ENCODE results near the gene PLK1. TPM values are rescaled to one million over a fixed set of nuclear protein-coding genes. Genes with fewer than 3 reads are reported as not detected.

PLK1 gene
- total and polyA plus RNA-seq, 2 of the 4 experiments (the other 2 are of a cell fraction), result 19.4 to 59.0 TPM

DNA sequence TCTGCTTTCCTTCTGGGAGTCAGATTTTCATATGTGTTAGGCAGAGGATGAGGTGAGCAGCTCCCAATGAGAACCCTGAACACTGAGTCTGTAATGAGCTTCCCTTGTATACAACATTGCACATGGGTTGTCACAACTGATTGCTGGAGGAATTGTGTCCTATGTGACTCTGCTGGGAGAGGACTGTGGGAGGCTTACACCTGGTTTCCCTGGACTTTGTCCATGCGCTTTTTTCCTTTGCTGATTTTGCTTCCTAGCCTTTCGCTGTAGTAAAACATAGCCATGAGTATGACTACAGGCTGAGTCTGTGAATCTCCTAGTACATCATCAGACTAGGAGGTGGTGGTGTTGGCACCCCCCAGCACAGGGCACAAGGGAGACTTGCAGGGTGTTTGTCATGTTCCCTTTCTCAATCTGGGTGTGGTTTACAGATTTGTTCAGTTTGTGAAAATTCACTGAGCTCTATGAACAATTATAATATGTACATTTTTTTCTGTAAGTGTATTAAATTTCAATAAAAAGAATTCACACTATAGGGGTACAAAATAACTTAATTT lies 1.7 kb upstream of the PLK1 start:
- H2AFZ ChIP-seq (replicated peaks; ENCODE audit: low read length, poor library complexity), result no peak overlapping the region
- no peak for TF ChIP-seq BHLHE40 (IDR thresholded peaks at IDR 0.05; ENCODE audit: low read depth, low read length)
- TF ChIP-seq NFE2L2 (IDR thresholded peaks at IDR 0.05; ENCODE audit: low read depth, low read length), result no peak
- TF ChIP-seq POLR2A (IDR thresholded peaks at IDR 0.05; ENCODE audit: low read depth, low read length), result no peak
- TF ChIP-seq FOS (IDR thresholded peaks at IDR 0.05; ENCODE audit: low read depth, low read length), result no peak
- TF ChIP-seq RAD21 (IDR thresholded peaks at IDR 0.05; ENCODE audit: low read length), result no peak
- TF ChIP-seq, protein P1, sequence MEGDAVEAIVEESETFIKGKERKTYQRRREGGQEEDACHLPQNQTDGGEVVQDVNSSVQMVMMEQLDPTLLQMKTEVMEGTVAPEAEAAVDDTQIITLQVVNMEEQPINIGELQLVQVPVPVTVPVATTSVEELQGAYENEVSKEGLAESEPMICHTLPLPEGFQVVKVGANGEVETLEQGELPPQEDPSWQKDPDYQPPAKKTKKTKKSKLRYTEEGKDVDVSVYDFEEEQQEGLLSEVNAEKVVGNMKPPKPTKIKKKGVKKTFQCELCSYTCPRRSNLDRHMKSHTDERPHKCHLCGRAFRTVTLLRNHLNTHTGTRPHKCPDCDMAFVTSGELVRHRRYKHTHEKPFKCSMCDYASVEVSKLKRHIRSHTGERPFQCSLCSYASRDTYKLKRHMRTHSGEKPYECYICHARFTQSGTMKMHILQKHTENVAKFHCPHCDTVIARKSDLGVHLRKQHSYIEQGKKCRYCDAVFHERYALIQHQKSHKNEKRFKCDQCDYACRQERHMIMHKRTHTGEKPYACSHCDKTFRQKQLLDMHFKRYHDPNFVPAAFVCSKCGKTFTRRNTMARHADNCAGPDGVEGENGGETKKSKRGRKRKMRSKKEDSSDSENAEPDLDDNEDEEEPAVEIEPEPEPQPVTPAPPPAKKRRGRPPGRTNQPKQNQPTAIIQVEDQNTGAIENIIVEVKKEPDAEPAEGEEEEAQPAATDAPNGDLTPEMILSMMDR (conservative IDR thresholded peaks at IDR 0.05; ENCODE audit: low read depth, low read length), result no peak
- TF ChIP-seq, protein P2, sequence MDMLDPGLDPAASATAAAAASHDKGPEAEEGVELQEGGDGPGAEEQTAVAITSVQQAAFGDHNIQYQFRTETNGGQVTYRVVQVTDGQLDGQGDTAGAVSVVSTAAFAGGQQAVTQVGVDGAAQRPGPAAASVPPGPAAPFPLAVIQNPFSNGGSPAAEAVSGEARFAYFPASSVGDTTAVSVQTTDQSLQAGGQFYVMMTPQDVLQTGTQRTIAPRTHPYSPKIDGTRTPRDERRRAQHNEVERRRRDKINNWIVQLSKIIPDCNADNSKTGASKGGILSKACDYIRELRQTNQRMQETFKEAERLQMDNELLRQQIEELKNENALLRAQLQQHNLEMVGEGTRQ (IDR thresholded peaks at IDR 0.05; ENCODE audit: low read depth, low read length), result no peak
- TF ChIP-seq CHD1 (IDR thresholded peaks at IDR 0.05; ENCODE audit: low read depth, low read length), result no peak
- no peak for TF ChIP-seq RCOR1 (IDR thresholded peaks at IDR 0.05; ENCODE audit: insufficient replicate concordance, low read length)
- no peak for TF ChIP-seq CEBPB (IDR thresholded peaks at IDR 0.05; ENCODE audit: low read depth, low read length)
- no peak for TF ChIP-seq SMC3 (IDR thresholded peaks at IDR 0.05; ENCODE audit: low read depth, low read length)
- no peak for TF ChIP-seq MAZ (IDR thresholded peaks at IDR 0.05; ENCODE audit: borderline replicate concordance, low read depth, low read length)
- no peak for TF ChIP-seq MXI1 (IDR thresholded peaks at IDR 0.05; ENCODE audit: borderline replicate concordance, low read depth, low read length)
- TF ChIP-seq, protein P3, sequence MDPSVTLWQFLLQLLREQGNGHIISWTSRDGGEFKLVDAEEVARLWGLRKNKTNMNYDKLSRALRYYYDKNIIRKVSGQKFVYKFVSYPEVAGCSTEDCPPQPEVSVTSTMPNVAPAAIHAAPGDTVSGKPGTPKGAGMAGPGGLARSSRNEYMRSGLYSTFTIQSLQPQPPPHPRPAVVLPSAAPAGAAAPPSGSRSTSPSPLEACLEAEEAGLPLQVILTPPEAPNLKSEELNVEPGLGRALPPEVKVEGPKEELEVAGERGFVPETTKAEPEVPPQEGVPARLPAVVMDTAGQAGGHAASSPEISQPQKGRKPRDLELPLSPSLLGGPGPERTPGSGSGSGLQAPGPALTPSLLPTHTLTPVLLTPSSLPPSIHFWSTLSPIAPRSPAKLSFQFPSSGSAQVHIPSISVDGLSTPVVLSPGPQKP (IDR thresholded peaks at IDR 0.05; ENCODE audit: borderline replicate concordance, low read depth, low read length), result no peak
- dilution Hi-C loops (cut with HindIII; ENCODE audit: low sequenced_read_pairs, unreplicated experiment) (no loop called here), in situ Hi-C loops (cut with MboI; ENCODE audit: low sequenced_read_pairs) (loop anchor here (25.0 kb wide), 1 partner anchor 835 kb away; no protein-coding TSS in a partner anchor), intact Hi-C loops (cut with micrococcal nuclease) (no loop called here)
- no peak overlapping the region for H2BK120ac ChIP-seq (ENCODE audit: low read depth, low read length)
- ChIA-PET POLR2A (ENCODE audit: unreplicated experiment) (no interaction called here), CTCF (interaction anchor here (0.7 to 2.9 kb wide), 2 partner anchors 9 to 757 kb away, joined by 5 to 7 read pairs; no protein-coding TSS in a partner anchor)
- 0 out of 2 replicates have a peak overlapping the region, but pooled peaks have one; percentile 20 for H3K23ac ChIP-seq (ENCODE audit: low read depth, low read length)
- no peaks in the 10 kb centered on the region for H3K9me3 ChIP-seq (ENCODE audit: control insufficient read depth, insufficient read depth, low read length)
- H3K36me3 ChIP-seq (ENCODE audit: control insufficient read depth, insufficient read depth, low read length), result peaks cover 9% of the 10 kb centered on the region; the same call in 1 of the 2 replicates
- no peak overlapping the region for H3K14ac ChIP-seq (replicated peaks; ENCODE audit: low read depth, low read length)
- ATAC-seq (ENCODE audit: low read depth) (no peak), DNase-seq (no peak)
- peaks cover 23% of the 10 kb centered on the region for H4K20me1 ChIP-seq (ENCODE audit: insufficient read depth, low read length)
- no peak overlapping the region for H2BK15ac ChIP-seq (ENCODE audit: low read depth, low read length)
- H3K79me1 ChIP-seq (ENCODE audit: low read depth in 1 of 2, low read length in 2 of 2), result peaks cover 7 to 54% of the 10 kb centered on the region in 2 experiments
- 0 out of 2 replicates have a peak, but pooled peaks cover 11% of the 10 kb centered on the region for H3K9me1 ChIP-seq (ENCODE audit: insufficient read depth, low read length)
- H2BK20ac ChIP-seq (ENCODE audit: low read depth, low read length), result no peak overlapping the region
- no peak overlapping the region for H2AK5ac ChIP-seq (ENCODE audit: low read depth, low read length)
- peaks cover 19% of the 10 kb centered on the region for H3K4me1 ChIP-seq (ENCODE audit: control insufficient read depth, insufficient read depth, low read length)
- no peak overlapping the region for H3K4me3 ChIP-seq (ENCODE audit: insufficient read depth, low read depth, low read length)
- no peak overlapping the region for H4K8ac ChIP-seq (ENCODE audit: low read depth in 2 of 2, low read length in 2 of 2)
- H3K4me2 ChIP-seq (ENCODE audit: low read depth, low read length), result no peak overlapping the region
- no peak overlapping the region for H3K18ac ChIP-seq (ENCODE audit: low read depth, low read length)
- H2BK5ac ChIP-seq (ENCODE audit: low read depth, low read length, poor library complexity, severe bottlenecking), result no peak overlapping the region
- no peaks in the 10 kb centered on the region for H3K27me3 ChIP-seq (ENCODE audit: control insufficient read depth, insufficient read depth, low read length)
- no peak overlapping the region for H3K4ac ChIP-seq (ENCODE audit: low read depth, low read length)
- H4K5ac ChIP-seq (ENCODE audit: low read depth, low read length), result no peak overlapping the region
- H3K27ac ChIP-seq (ENCODE audit: insufficient read depth, low read length), result no peak overlapping the region
- H4K91ac ChIP-seq (ENCODE audit: insufficient read depth, low read depth, low read length), result no peak overlapping the region
- no peak overlapping the region for H2AK9ac ChIP-seq (replicated peaks; ENCODE audit: low read depth, low read length, poor library complexity)
- BruUV-seq (replicated peaks), result no TSS peak
- H3K9ac ChIP-seq (ENCODE audit: low read depth, low read length), result no peak overlapping the region
- WGBS, 2 experiments (ENCODE audit: extremely low coverage in 2 of 2, insufficient read length in 1 of 2), result no CpG with 5 or more reads among the region's 2 CpGs
- no peak overlapping the region for H3K56ac ChIP-seq (ENCODE audit: extremely low read depth, insufficient read depth, low read length)

All from IMR-90 (cell line).